HCT116 (cell line): ENCODE results near the gene APBA1.

ENCODE experiments used
- CTCF ChIP-seq, 3 experiments: fragments of 200-600 bp in 1 of 3; sonication (generic) in 1 of 3; IDR thresholded peaks in 2 of 3; conservative IDR thresholded peaks in 1 of 3; 2 replicates each; pipeline ENCODE4 v1.5.1; 2012 to 2017; ENCODE audit warnings: low read depth in 2 of 3, low read length in 2 of 3, antibody characterized with exemption in 1 of 3, borderline replicate concordance in 1 of 3, control low read depth in 1 of 3, mild to moderate bottlenecking in 1 of 3, mixed read lengths in 1 of 3, mixed run types in 1 of 3, moderate library complexity in 1 of 3; ENCODE audit not compliant: insufficient read depth in 1 of 3
- POLR2A ChIP-seq: IDR thresholded peaks from 2 replicates; pipeline ENCODE4 v1.7.0; 2011; ENCODE audit warnings: borderline replicate concordance; ENCODE audit not compliant: insufficient read depth, insufficient read length; ENCODE audit errors: extremely low read depth
- RAD21 ChIP-seq: IDR thresholded peaks from 2 replicates; pipeline ENCODE4 v1.6.1; 2012; ENCODE audit warnings: low read depth, mild to moderate bottlenecking
- SIN3A ChIP-seq: IDR thresholded peaks from 2 replicates; pipeline ENCODE4 v1.6.1; 2012; ENCODE audit warnings: low read depth
- YY1 ChIP-seq: IDR thresholded peaks from 2 replicates; pipeline ENCODE4 v1.6.1; 2011; ENCODE audit warnings: low read length, low read depth, moderate library complexity, mild to moderate bottlenecking; ENCODE audit not compliant: insufficient replicate concordance; ENCODE audit errors: extremely low read depth

- TF ChIP-seq CTCF (IDR thresholded peaks at IDR 0.05 in 2 of 3, conservative IDR thresholded peaks at IDR 0.05 in 1 of 3; ENCODE audit: borderline replicate concordance in 1 of 3, insufficient read depth in 1 of 3, low read depth in 2 of 3, low read length in 2 of 3) (no peak), SIN3A (no peak), YY1 (no peak), POLR2A (no peak), RAD21 (no peak)
Observed at GRCh38 chr9:69452110-69452782, 219.9 kb downstream of the APBA1 start.
